ENCODE results near the gene CLRN2. TPM values are rescaled to one million over a fixed set of nuclear protein-coding genes. Genes with fewer than 3 reads are reported as not detected.

CLRN2 gene
- polyA plus RNA-seq (2014; cell fraction: cytosol; rRNA removed), result not detected in 2 replicates
- not detected in 2 replicates for polyA plus RNA-seq (2014; cell fraction: nucleus; rRNA removed)

GRCh38 chr4:17514865-17515264, at the start of gene CLRN2:
Gene CLRN2, plus strand, starts transcription at chr4:17515165. Its CDS starts 102 bp downstream, at chr4:17515267.
- DNase-seq (ENCODE audit: low spot score), result no peak

GRCh38 chr4:17468619-17469221, 46.2 kb upstream of the CLRN2 start:
- DNase-seq (ENCODE audit: low spot score), result peak; percentile 30

- DNase-seq (ENCODE audit: low spot score), result no peak
Observed at GRCh38 chr4:17469931-17470674, 44.9 kb upstream of the CLRN2 start.

- DNase-seq (ENCODE audit: low spot score), result no peak
Observed at GRCh38 chr4:17475481-17475880, 39.5 kb upstream of the CLRN2 start.

- no peak for DNase-seq (ENCODE audit: low spot score)
Observed at GRCh38 chr4:17476853-17477252, 38.1 kb upstream of the CLRN2 start.

- DNase-seq (ENCODE audit: low spot score), result no peak
Observed at GRCh38 chr4:17477774-17478472, 37.0 kb upstream of the CLRN2 start.

GRCh38 chr4:17480210-17480927, 34.6 kb upstream of the CLRN2 start:
- DNase-seq (ENCODE audit: low spot score), result no peak

GRCh38 chr4:17480955-17481354, 34.0 kb upstream of the CLRN2 start:
- DNase-seq (ENCODE audit: low spot score), result no peak

GRCh38 chr4:17482716-17483115, 32.2 kb upstream of the CLRN2 start:
- DNase-seq (ENCODE audit: low spot score), result no peak

- peak; percentile 44 for DNase-seq (ENCODE audit: low spot score)
Observed at GRCh38 chr4:17489123-17489522, 25.8 kb upstream of the CLRN2 start.

- no peak for DNase-seq (ENCODE audit: low spot score)
Observed at GRCh38 chr4:17489721-17490120, 25.2 kb upstream of the CLRN2 start.

GRCh38 chr4:17490575-17491059, 24.3 kb upstream of the CLRN2 start:
- peak; percentile 98 for DNase-seq (ENCODE audit: low spot score)

GRCh38 chr4:17491196-17491595, 23.8 kb upstream of the CLRN2 start:
- peak; percentile 83 for DNase-seq (ENCODE audit: low spot score)

- no peak for DNase-seq (ENCODE audit: low spot score)
Observed at GRCh38 chr4:17492058-17492741, 22.8 kb upstream of the CLRN2 start.

- DNase-seq (ENCODE audit: low spot score), result no peak
Observed at GRCh38 chr4:17492876-17493275, 22.1 kb upstream of the CLRN2 start.

GRCh38 chr4:17493619-17494018, 21.3 kb upstream of the CLRN2 start:
- no peak for DNase-seq (ENCODE audit: low spot score)

GRCh38 chr4:17494258-17495190, 20.4 kb upstream of the CLRN2 start:
- no peak for DNase-seq (ENCODE audit: low spot score)

GRCh38 chr4:17497890-17498523, 17.0 kb upstream of the CLRN2 start:
- DNase-seq (ENCODE audit: low spot score), result no peak

- no peak for DNase-seq (ENCODE audit: low spot score)
Observed at GRCh38 chr4:17500574-17500973, 14.4 kb upstream of the CLRN2 start.

All from SK-N-DZ (cell line).